ENCODE measurements around the gene WNT3A.
"Not testable (repeated sequence)": the region's sequence is repeated elsewhere in the genome, so short reads cannot be mapped to it uniquely, and the experiment has no call there.

WNT3A gene

DNA sequence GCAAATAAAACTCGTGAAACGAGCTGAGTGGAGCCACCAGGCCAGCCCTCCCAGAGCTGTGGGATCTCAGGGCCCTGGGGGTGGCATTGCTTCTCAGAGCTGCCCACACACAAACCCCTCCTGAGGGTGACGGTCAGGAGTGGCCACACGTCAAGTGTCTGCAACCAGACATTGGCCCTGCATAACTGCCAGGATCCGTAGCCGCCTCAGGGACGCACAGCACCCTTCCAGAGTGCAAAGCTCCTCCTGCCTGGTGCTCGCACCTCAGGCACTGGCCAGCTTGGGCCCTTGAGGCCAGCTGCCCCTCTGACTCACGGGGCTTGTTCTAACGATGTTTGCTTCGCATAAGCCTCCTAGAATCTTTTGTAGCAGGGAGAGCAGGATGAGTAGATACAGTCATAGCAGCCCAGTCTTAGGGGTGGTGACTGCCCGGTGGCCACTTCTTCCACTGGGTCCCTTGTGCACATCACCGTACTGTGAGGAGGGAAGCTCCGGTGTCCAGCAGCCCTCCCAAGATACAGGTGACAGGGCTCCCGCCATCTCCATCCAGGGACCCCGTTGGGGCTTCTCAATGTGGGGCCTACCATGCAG is 5.0 kb downstream of the WNT3A start:
- no peak for DNase-seq (ENCODE audit: low spot score)

DNA sequence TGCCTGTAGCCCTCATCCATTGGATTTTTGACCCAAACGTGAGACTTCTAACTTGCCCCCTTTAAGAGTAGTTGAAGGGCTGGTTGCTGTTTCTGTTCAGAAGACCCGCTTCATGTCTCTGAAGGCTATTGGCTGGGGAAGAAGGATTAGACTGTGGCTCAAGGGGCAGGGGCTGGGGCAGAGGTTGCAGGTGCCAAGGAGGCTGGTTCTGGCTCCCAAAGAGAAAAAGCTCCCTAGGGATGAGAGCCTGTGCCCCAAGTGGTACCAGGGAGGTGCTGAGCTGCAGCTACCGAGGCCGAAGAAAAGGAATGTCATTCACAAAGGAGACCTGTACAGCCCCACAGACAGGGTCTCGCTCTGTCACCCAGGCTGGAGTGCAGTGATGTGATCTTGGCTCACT is 5.8 kb downstream of the WNT3A start:
- no peak for DNase-seq (ENCODE audit: low spot score)

DNA sequence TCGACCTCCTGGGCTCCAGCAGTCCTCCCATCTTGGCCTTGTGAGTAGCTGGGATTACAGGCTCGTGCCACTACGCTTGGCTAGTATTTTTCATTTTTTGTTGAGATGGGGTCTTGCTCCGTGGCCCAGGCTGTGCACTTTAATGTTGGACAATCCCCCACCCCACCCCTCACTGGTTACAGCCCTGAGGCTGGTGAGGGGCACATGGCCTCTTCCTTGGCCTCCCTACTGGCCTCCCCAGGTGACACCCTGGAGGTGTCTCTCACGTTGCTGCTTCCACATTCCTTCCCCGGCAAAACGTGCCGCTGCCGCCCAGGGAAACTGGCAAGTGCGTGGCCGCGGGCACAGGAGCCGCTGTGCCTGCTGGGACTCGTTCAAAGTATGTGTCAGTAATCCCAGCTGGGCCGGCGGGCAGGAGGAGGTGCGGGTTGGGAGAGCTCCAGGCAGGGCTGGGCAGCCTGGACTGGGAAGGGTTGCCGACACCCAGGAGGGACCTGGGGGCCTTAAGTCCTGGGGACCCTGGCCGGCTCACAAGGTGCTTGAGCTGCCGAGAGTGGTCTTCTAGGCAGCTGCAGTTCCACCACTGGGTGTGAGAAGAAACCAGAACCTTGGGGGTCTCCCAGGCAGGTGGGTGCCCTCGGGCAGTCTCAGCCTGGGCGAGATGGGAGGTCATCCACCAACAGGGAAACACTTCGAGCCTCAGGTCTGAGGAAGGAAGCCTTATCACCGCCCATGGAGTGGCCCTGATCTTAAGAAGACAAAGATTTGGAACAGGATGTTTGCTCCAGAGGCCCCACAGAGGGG is 6.5 kb downstream of the WNT3A start:
- no peak for DNase-seq (ENCODE audit: low spot score)

GRCh38 chr1:228013935-228014930 is 7.4 kb downstream of the WNT3A start:
- DNase-seq (ENCODE audit: low spot score), result no peak

DNA sequence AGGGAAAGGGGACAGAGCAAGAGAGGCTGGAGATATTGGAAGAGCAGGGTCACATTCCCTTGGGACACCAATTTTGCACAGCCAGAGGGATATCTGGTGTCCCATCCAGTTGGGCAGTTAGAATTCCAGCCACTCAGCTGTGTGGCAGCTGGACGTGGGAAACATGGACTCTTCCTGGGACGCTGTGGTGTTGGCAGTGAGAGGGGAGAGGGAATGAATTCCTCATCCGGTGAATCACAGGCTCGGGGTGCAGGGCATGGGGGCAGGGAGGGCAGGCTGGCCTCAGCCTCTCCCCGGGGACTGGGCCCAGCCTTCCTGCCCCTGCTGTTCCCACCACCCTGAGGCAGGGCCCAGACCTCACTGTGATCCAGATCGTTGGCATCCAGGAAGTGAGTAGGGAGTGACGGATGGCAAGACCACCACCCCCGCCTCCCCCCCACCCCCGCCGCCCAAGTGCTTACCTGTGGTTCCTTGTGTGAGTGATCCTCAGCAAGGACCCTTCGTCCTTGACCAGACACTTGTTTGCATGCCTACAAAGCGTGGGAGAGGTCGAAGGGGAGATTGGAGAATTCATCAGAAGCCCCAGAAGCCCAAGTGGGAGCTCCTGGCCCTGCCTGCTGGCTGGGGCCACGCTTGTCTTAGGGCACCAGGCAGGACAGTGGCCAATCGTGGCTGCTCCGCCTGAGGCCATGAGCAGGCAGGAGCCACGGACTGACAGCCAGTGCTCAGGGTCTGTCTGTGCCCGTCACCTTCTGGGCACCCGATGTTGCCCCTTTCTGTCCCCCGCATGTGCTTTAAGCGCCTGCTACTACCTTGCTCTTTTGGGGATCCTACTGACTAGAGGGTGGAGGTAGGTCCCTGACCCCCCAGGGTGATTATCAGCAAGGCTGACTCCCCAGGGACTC is 8.7 kb downstream of the WNT3A start:
- no peak for DNase-seq (ENCODE audit: low spot score)

- DNase-seq (ENCODE audit: low spot score), result no peak
Measured at GRCh38 chr1:228016181-228016510, 9.3 kb downstream of the WNT3A start.

- DNase-seq (ENCODE audit: low spot score), result no peak
Measured at GRCh38 chr1:228016653-228017355, 10.0 kb downstream of the WNT3A start.

- no peak for DNase-seq (ENCODE audit: low spot score)
Measured at GRCh38 chr1:228017356-228018124, 10.7 kb downstream of the WNT3A start.

- DNase-seq (ENCODE audit: low spot score), result no peak
Measured at GRCh38 chr1:228018125-228018398, 11.3 kb downstream of the WNT3A start.

DNA sequence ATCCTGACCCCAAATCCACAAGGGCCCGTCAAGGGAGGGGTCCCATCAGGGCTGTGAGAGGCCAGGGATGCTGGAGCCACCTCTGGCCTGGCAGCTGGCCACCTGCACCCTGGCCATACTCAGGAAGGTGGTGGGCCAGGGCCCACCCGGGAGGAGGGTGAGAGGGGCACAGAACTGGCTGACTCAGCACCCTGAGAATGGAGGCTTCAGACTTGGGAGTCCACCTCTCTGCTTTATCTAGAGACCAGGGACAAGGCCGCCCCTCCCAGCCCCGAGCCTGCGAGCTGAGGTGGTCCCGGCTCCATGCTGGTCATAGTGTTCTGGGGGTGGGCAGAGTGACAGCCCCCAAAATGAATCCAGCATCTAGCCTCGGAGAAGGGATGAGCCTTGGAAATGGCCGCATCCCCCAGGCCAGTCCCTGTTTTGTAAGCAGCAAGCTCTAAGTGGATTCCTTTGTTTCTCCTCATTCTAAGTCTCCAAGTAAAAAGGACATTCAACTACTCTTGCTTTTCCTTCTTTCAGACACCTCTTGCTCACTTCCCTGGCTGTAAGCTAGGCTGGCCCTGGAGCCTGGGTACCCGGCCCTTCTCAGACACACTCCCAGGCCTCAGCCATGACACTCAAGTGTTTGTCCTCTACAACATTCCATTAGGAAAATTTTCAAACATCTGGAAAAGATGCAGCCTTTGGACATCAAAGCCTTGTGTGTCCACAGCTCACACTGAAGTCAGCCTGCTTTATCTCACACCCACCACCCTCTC is 12.3 kb downstream of the WNT3A start:
- no peak for DNase-seq (ENCODE audit: low spot score)

GRCh38 chr1:228019722-228020083 is 12.9 kb downstream of the WNT3A start:
- not testable (repeated sequence) for DNase-seq (ENCODE audit: low spot score)

GRCh38 chr1:228020686-228021354 is 14.0 kb downstream of the WNT3A start:
- no peak for DNase-seq (ENCODE audit: low spot score)

- no peak for DNase-seq (ENCODE audit: low spot score)
Measured at GRCh38 chr1:228021355-228022030, 14.7 kb downstream of the WNT3A start.

GRCh38 chr1:228022571-228023293 is 15.9 kb downstream of the WNT3A start:
- DNase-seq (ENCODE audit: low spot score), result no peak

DNA sequence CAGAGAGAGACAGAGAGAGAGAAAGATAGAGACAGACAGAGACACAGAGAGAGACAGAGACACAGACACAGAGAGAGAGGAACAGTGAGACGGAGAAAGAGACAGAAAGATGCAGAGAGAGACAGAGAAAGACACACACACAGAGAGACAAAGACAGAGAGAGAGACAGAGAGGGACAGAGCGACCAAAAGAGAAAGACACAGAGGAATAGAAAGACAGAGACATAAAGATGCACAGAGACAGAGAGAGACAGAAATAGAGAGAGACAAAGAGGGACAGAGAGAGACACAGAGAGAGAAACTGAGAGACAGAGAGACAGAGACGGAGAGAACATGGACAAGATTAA is 16.5 kb downstream of the WNT3A start:
- DNase-seq (ENCODE audit: low spot score), result no peak

DNA sequence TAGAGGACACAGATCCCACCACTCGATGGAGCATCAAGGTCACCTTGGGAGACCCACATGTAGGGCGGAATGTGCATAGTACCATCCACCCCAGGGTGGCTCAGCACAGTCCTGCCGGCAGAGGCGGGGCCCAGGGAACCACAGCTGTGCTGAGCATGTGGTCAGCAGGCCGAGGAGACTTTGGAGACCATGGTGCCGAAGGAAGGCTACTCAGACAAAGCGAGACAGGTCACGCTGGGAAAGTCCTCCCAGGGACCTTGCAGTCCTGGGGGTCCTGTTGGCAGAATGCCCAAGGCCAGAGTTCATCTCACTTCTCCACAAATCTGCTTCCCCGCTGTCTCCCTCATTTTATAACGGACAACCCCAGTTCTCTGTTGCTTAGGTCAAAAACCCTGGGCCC is 22.5 kb downstream of the WNT3A start:
- no peak for DNase-seq (ENCODE audit: low spot score)

DNA sequence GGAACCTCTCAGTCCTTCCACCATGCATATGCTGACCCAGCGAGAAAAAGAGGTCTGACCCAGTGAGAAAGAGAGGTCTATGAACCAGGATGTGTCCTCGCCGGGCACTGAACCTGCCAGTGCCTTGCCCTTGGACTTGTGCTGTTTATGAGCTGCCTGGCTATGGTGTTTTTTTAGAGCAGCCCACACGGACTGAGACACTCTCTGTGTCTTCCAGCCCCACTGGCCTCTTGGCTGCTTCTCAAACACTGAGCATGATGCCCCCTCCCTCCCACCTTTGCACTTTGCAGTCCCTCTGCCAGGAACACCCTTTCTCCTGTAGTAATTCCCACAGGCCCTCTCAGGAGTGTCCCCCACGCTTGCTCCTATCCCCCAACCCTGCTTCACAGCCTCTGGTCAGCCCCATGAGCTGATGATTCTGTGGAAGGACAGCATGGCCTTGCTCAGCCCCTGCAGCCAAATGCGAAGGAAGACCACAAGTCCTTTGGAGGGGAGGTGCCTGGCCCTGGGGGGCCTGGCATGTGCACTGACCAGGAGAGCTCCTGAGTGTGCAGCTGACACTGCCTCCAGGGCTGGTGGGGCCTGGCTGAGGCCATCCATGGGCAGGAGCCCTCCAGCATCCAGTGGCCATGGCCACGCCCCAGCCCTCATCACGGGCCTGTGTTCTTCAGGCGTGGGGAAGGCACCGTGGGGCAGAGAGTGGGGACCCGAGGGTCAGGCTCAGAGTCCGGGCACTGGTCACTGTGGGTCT is 23.8 kb downstream of the WNT3A start:
- no peak for DNase-seq (ENCODE audit: low spot score)
